ENCODE results near the gene TMEM213.

TMEM213 gene

DNA sequence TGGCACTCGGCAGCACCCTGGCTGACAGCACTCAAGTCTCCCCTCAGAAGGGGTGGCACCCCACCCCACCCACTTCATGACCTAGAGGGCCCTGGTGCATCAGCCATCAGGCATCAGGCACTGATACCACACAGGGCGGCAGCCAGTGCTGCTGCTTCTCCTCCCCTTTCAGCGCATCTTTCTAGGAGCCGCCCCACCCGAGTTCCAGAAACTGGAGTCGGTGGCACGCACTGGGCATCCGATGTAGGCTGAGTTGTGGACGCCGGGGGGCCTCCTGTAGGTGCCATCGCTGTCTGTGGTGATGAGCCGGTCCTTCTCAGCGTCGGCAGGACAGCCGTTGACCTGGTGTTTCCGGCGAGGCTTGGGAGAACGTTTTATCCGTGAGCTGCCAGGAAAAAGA, 70.0 kb downstream of the TMEM213 start:
- no peaks in the 10 kb centered on the region for H3K4me1 ChIP-seq (ENCODE audit: insufficient read depth, insufficient read length)
- no peak overlapping the region for H3K9ac ChIP-seq (ENCODE audit: insufficient read length, low read depth)
- H3K27me3 ChIP-seq (ENCODE audit: insufficient read depth, insufficient read length), result no peaks in the 10 kb centered on the region
- no peaks in the 10 kb centered on the region for H3K9me3 ChIP-seq (ENCODE audit: insufficient read depth, low read length)
- H3K36me3 ChIP-seq (ENCODE audit: insufficient read depth, insufficient read length, low read length), result peaks cover 35% of the 10 kb centered on the region
- H3K4me3 ChIP-seq (ENCODE audit: insufficient read length, low read depth), result no peak overlapping the region
- TF ChIP-seq YY1 (IDR thresholded peaks at IDR 0.05; ENCODE audit: insufficient read depth, insufficient read length) (no peak), SUZ12 (IDR thresholded peaks at IDR 0.05; ENCODE audit: extremely low read depth, insufficient read depth, insufficient read length) (no peak), ZNF274 (IDR thresholded peaks at IDR 0.05; ENCODE audit: low read depth, low read length) (no peak)
- DNase-seq (ENCODE audit: low read depth, low spot score), result no peak

DNA sequence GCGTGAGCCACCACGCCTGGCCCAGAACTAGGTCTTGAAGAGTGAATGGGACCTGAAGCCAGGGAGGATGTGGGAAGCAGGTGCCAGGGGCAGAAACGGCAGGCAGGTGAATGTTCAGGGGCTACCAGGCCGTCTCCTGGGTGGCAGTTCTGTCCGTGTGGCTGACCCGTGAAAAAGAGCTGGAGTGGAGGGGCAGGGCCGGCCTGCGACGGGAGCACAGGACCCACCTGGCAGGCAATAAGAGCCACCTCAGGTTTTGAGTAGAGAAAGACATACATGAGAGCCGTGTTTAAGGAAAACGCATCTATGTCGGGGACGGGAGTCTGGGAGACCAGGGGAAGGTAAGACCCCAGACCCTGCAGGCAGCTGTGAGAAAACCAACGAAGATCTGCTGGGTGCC, 70.9 kb downstream of the TMEM213 start:
- Histone ChIP-seq H3K4me1 (ENCODE audit: insufficient read depth, insufficient read length) (no peaks in the 10 kb centered on the region), H3K36me3 (ENCODE audit: insufficient read depth, insufficient read length, low read length) (peaks cover 34% of the 10 kb centered on the region), H3K4me3 (ENCODE audit: insufficient read length, low read depth) (no peak overlapping the region), H3K9ac (ENCODE audit: insufficient read length, low read depth) (no peak overlapping the region), H3K27me3 (ENCODE audit: insufficient read depth, insufficient read length) (no peaks in the 10 kb centered on the region), H3K9me3 (ENCODE audit: insufficient read depth, low read length) (no peaks in the 10 kb centered on the region)
- TF ChIP-seq SUZ12 (IDR thresholded peaks at IDR 0.05; ENCODE audit: extremely low read depth, insufficient read depth, insufficient read length), result no peak
- no peak for TF ChIP-seq YY1 (IDR thresholded peaks at IDR 0.05; ENCODE audit: insufficient read depth, insufficient read length)
- no peak for TF ChIP-seq ZNF274 (IDR thresholded peaks at IDR 0.05; ENCODE audit: low read depth, low read length)
- DNase-seq (ENCODE audit: low read depth, low spot score), result no peak

DNA sequence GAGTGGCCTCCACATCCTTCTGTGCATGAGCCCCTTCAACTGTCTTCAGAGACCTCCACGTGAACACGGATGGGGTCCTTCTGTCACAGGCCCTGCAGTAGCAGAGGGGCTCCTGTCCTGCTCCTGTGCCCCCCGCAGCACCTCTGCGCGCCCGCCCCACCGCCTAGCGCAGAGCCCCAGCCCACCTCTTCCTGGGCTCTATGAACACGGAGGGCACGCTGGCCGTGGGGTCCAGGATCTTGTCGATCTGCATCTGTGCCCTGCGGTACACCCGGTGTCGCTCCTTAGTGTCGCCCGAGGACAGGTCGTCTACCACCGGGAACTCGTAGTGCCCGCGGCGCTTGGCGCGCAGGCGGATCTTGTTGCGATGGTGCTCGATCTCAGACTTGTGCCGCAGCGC, 71.6 kb downstream of the TMEM213 start:
- H3K9me3 ChIP-seq (ENCODE audit: insufficient read depth, low read length), result no peaks in the 10 kb centered on the region
- no peak overlapping the region for H3K9ac ChIP-seq (ENCODE audit: insufficient read length, low read depth)
- H3K4me1 ChIP-seq (ENCODE audit: insufficient read depth, insufficient read length), result no peaks in the 10 kb centered on the region
- peaks cover 29% of the 10 kb centered on the region for H3K36me3 ChIP-seq (ENCODE audit: insufficient read depth, insufficient read length, low read length)
- no peak for DNase-seq (ENCODE audit: low read depth, low spot score)
- TF ChIP-seq SUZ12 (IDR thresholded peaks at IDR 0.05; ENCODE audit: extremely low read depth, insufficient read depth, insufficient read length), result no peak
- TF ChIP-seq ZNF274 (IDR thresholded peaks at IDR 0.05; ENCODE audit: low read depth, low read length), result no peak
- no peak for TF ChIP-seq YY1 (IDR thresholded peaks at IDR 0.05; ENCODE audit: insufficient read depth, insufficient read length)
- no peaks in the 10 kb centered on the region for H3K27me3 ChIP-seq (ENCODE audit: insufficient read depth, insufficient read length)
- no peak overlapping the region for H3K4me3 ChIP-seq (ENCODE audit: insufficient read length, low read depth)

DNA sequence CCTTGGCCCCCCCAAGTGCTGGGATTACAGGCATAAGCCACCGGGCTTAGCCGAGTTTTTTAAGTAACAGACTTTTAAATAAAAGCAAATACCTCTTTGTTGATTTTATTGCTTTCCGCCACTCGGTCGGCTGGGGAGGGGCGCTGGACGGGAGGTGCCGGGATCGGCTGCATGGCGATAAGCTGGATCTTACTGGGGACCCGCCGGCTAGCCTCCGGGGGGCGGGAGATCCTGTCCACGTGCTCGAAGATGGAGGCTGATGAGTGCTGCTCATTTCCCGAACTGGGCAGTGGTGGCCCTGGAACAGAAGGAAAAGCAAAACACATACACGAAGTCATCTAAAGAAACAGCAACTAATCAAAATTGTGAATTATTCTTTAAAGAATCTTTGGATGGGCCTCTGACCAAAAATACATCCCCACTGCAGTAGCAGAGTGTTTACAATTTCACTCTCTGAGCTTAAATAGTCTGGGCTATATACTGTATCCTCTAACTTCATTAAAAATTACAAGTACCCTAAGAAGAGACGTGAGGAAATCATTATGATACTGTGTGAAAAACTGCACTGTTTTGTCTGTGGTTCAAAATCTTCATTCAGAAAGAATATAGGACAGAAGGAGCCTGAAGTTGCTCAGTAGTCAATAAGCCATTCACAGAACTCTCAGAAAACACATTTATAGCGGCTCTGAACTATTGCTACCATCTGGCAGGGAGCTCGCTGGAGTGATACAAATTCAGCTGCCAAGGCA, 73.4 kb downstream of the TMEM213 start:
- Histone ChIP-seq H3K36me3 (ENCODE audit: insufficient read depth, insufficient read length, low read length) (peaks cover 28% of the 10 kb centered on the region), H3K9me3 (ENCODE audit: insufficient read depth, low read length) (no peaks in the 10 kb centered on the region), H3K4me1 (ENCODE audit: insufficient read depth, insufficient read length) (no peaks in the 10 kb centered on the region), H3K9ac (ENCODE audit: insufficient read length, low read depth) (no peak overlapping the region), H3K27me3 (ENCODE audit: insufficient read depth, insufficient read length) (no peaks in the 10 kb centered on the region), H3K4me3 (ENCODE audit: insufficient read length, low read depth) (no peak overlapping the region)
- no peak for DNase-seq (ENCODE audit: low read depth, low spot score)
- TF ChIP-seq YY1 (IDR thresholded peaks at IDR 0.05; ENCODE audit: insufficient read depth, insufficient read length) (no peak), ZNF274 (IDR thresholded peaks at IDR 0.05; ENCODE audit: low read depth, low read length) (no peak), SUZ12 (IDR thresholded peaks at IDR 0.05; ENCODE audit: extremely low read depth, insufficient read depth, insufficient read length) (no peak)

DNA sequence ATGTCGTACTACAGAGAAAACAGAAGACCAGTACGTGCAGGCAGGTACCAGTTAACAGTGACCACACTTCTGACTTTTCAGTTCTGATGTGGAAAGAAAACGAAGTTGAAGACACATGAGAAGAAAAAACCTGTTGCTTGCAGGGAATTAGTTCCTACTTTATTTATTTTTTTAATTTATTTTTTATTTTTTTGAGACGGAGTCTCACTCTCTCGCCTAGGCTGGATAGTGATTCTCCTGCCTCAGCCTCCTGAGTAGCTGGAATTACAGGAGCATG, 74.0 kb downstream of the TMEM213 start:
- Histone ChIP-seq H3K36me3 (ENCODE audit: insufficient read depth, insufficient read length, low read length) (peaks cover 25% of the 10 kb centered on the region), H3K4me1 (ENCODE audit: insufficient read depth, insufficient read length) (no peaks in the 10 kb centered on the region), H3K9ac (ENCODE audit: insufficient read length, low read depth) (no peak overlapping the region), H3K27me3 (ENCODE audit: insufficient read depth, insufficient read length) (no peaks in the 10 kb centered on the region), H3K4me3 (ENCODE audit: insufficient read length, low read depth) (no peak overlapping the region), H3K9me3 (ENCODE audit: insufficient read depth, low read length) (no peaks in the 10 kb centered on the region)
- no peak for DNase-seq (ENCODE audit: low read depth, low spot score)
- TF ChIP-seq SUZ12 (IDR thresholded peaks at IDR 0.05; ENCODE audit: extremely low read depth, insufficient read depth, insufficient read length) (no peak), ZNF274 (IDR thresholded peaks at IDR 0.05; ENCODE audit: low read depth, low read length) (no peak), YY1 (IDR thresholded peaks at IDR 0.05; ENCODE audit: insufficient read depth, insufficient read length) (no peak)

DNA sequence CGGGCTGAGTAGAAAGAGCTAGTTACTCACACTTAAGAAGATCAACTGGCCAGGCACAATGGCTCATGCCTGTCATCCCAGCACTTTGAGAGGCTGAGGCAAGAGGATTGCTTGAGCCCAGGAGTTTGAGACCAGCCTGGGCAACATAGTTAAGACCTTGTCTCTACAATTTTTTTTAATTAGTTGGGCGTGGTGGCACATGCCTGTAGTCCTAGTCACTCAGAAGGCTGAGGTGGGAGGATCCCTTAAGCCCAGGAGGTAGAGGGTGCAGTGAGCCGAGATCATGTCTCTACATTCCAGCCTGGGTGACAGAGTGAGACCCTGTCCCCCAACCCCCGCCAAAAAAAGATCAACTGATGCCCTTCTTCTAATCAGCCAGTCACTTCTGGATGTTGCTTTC, 74.8 kb downstream of the TMEM213 start:
- H3K9ac ChIP-seq (ENCODE audit: insufficient read length, low read depth), result no peak overlapping the region
- TF ChIP-seq SUZ12 (IDR thresholded peaks at IDR 0.05; ENCODE audit: extremely low read depth, insufficient read depth, insufficient read length) (no peak), YY1 (IDR thresholded peaks at IDR 0.05; ENCODE audit: insufficient read depth, insufficient read length) (no peak), ZNF274 (IDR thresholded peaks at IDR 0.05; ENCODE audit: low read depth, low read length) (no peak)
- peaks cover 23% of the 10 kb centered on the region for H3K36me3 ChIP-seq (ENCODE audit: insufficient read depth, insufficient read length, low read length)
- H3K9me3 ChIP-seq (ENCODE audit: insufficient read depth, low read length), result no peaks in the 10 kb centered on the region
- DNase-seq (ENCODE audit: low read depth, low spot score), result no peak
- H3K4me3 ChIP-seq (ENCODE audit: insufficient read length, low read depth), result no peak overlapping the region
- no peaks in the 10 kb centered on the region for H3K4me1 ChIP-seq (ENCODE audit: insufficient read depth, insufficient read length)
- H3K27me3 ChIP-seq (ENCODE audit: insufficient read depth, insufficient read length), result no peaks in the 10 kb centered on the region

DNA sequence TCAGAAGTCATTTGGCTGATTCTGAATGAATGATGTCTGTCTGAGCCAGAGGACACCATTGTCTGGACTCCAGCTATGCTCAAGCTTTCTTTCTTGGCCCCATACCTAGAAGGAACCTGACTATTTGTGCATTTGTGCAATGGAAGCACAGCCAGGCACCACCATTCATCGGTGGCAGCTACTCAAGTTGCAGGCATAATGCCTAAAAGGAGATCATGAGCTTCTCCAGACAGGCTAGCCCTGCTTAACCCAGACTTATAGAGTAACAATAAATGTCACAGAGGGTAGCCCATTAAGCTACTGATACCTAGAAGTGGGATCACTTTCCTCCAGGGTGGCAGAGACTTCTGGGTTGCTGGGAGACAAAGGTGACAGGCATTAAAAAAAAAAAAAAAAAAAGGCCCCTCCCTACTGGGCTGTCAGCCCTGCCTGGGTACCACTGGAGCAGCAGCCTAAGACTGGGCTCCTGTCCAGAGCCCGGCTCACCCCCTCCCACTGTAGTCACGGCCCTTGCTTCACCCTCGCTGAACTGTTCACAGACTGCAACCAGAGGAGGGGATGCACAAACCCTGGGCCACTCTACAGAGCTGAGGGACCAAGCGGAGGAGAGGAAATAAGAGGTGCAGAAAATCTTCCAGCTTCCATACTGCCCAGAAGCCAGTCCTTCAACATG, 75.6 kb downstream of the TMEM213 start:
- TF ChIP-seq SUZ12 (IDR thresholded peaks at IDR 0.05; ENCODE audit: extremely low read depth, insufficient read depth, insufficient read length) (no peak), YY1 (IDR thresholded peaks at IDR 0.05; ENCODE audit: insufficient read depth, insufficient read length) (no peak), ZNF274 (IDR thresholded peaks at IDR 0.05; ENCODE audit: low read depth, low read length) (no peak)
- H3K27me3 ChIP-seq (ENCODE audit: insufficient read depth, insufficient read length), result no peaks in the 10 kb centered on the region
- no peaks in the 10 kb centered on the region for H3K4me1 ChIP-seq (ENCODE audit: insufficient read depth, insufficient read length)
- no peak overlapping the region for H3K9ac ChIP-seq (ENCODE audit: insufficient read length, low read depth)
- H3K9me3 ChIP-seq (ENCODE audit: insufficient read depth, low read length), result no peaks in the 10 kb centered on the region
- no peak for DNase-seq (ENCODE audit: low read depth, low spot score)
- H3K4me3 ChIP-seq (ENCODE audit: insufficient read length, low read depth), result no peak overlapping the region
- H3K36me3 ChIP-seq (ENCODE audit: insufficient read depth, insufficient read length, low read length), result peaks cover 18% of the 10 kb centered on the region
